SK-N-MC (cell line): ENCODE measurements around the gene COX7B.
"Not testable (repeated sequence)": the region's sequence is repeated elsewhere in the genome, so short reads cannot be mapped to it uniquely, and the experiment has no call there.

Experiments used
- DNase-seq: peaks from one replicate; pipeline ENCODE4 v3.0.0-alpha.2; 2011; ENCODE audit warnings: low read depth, low spot score
- H3K27ac ChIP-seq: fragments of 200-600 bp; sonication (generic); 2 replicates; pipeline ENCODE4 v1.5.1; 2016; ENCODE audit warnings: mixed run types
- H3K36me3 ChIP-seq: fragments of 200-600 bp; sonication (generic); 2 replicates; pipeline ENCODE4 v1.6.1; 2017; ENCODE audit warnings: antibody characterized with exemption, low read length, mixed read lengths; ENCODE audit not compliant: insufficient read depth
- H3K4me3 ChIP-seq: fragments of 200-600 bp; sonication (generic); 2 replicates; pipeline ENCODE4 v1.5.1; 2016
- H3K9ac ChIP-seq: fragments of 200-600 bp; sonication (generic); 2 replicates; pipeline ENCODE4 v1.8.0; 2017; ENCODE audit warnings: mixed run types, mixed read lengths; ENCODE audit not compliant: insufficient read length
- H3K9me3 ChIP-seq: fragments of 200-600 bp; sonication (generic); 2 replicates; pipeline ENCODE4 v1.6.1; 2017; ENCODE audit warnings: low read depth, mild to moderate bottlenecking, antibody characterized with exemption, low read length, moderate library complexity, mixed read lengths
- EZH2 ChIP-seq: fragments of 200-600 bp; sonication (generic); IDR thresholded peaks from one replicate; pipeline ENCODE4 v1.6.1; 2017; ENCODE audit warnings: antibody characterized with exemption
- FOXP2 ChIP-seq: optimal IDR thresholded peaks from 2 replicates; pipeline ENCODE3; 2011; ENCODE audit warnings: mild to moderate bottlenecking, moderate library complexity; ENCODE audit not compliant: insufficient read depth; ENCODE audit errors: extremely low read length, control extremely low read depth
- POLR2AphosphoS5 ChIP-seq: IDR thresholded peaks from 2 replicates; pipeline ENCODE4 v1.6.1; 2012; ENCODE audit warnings: mild to moderate bottlenecking, low read depth, low read length, borderline replicate concordance

The COX7B gene

GRCh38 chrX:77910108-77910840, 11.0 kb downstream of the COX7B start, which contains the start of gene ATP7A:
Gene ATP7A, plus strand, starts transcription at chrX:77910693. Its CDS starts 60,949 bp downstream, at chrX:77971642.
- peak within 1 kb of the TSS; percentile 89 for H3K4me3 ChIP-seq
- peak within 1 kb of the TSS; percentile 85 for H3K9ac ChIP-seq
- no peak for TF ChIP-seq FOXP2
- no peak for TF ChIP-seq EZH2
- TF ChIP-seq POLR2AphosphoS5, result no peak; the same call in 1 of the 2 replicates
- H3K27ac ChIP-seq, result peak within 1 kb of the TSS; percentile 78
- DNase-seq, result no peak
- H3K36me3 ChIP-seq, result peaks cover 3% of the 10 kb centered on the region; the same call in 1 of the 2 replicates
- no peaks in the 10 kb centered on the region for H3K9me3 ChIP-seq

- no peak for DNase-seq
Measured at GRCh38 chrX:77917294-77917933, 18.1 kb downstream of the COX7B start.

GRCh38 chrX:77918568-77918967, 19.3 kb downstream of the COX7B start:
- no peak overlapping the region for H3K4me3 ChIP-seq
- TF ChIP-seq FOXP2, result no peak
- TF ChIP-seq POLR2AphosphoS5, result no peak
- TF ChIP-seq EZH2, result no peak
- H3K36me3 ChIP-seq, result no peaks in the 10 kb centered on the region
- H3K27ac ChIP-seq, result no peak overlapping the region
- no peaks in the 10 kb centered on the region for H3K9me3 ChIP-seq
- no peak overlapping the region for H3K9ac ChIP-seq
- no peak for DNase-seq

More at GRCh38 chrX:77917294-77917933, 18.1 kb downstream of the COX7B start:
- Histone ChIP-seq H3K9ac (no peak overlapping the region), H3K9me3 (no peaks in the 10 kb centered on the region), H3K36me3 (no peaks in the 10 kb centered on the region), H3K27ac (no peak overlapping the region), H3K4me3 (no peak overlapping the region)
- TF ChIP-seq POLR2AphosphoS5 (no peak), EZH2 (no peak), FOXP2 (no peak)

- H3K27ac ChIP-seq, H3K4me3 ChIP-seq, H3K9ac ChIP-seq, H3K9me3 ChIP-seq, DNase-seq, H3K36me3 ChIP-seq: not testable (repeated sequence)
Measured at GRCh38 chrX:77919370-77919769, 20.1 kb downstream of the COX7B start.

- Histone ChIP-seq H3K9ac (no peak overlapping the region), H3K27ac (no peak overlapping the region), H3K4me3 (no peak overlapping the region), H3K36me3 (no peaks in the 10 kb centered on the region), H3K9me3 (no peaks in the 10 kb centered on the region)
- no peak for DNase-seq
- no peak for TF ChIP-seq EZH2
- no peak for TF ChIP-seq FOXP2
Measured at GRCh38 chrX:77922787-77923186, 23.5 kb downstream of the COX7B start.

GRCh38 chrX:77924320-77924859, 25.1 kb downstream of the COX7B start:
- H3K27ac ChIP-seq, result no peak overlapping the region
- no peak overlapping the region for H3K4me3 ChIP-seq
- H3K9ac ChIP-seq, result no peak overlapping the region
- no peak for DNase-seq
- H3K9me3 ChIP-seq, result no peaks in the 10 kb centered on the region
- H3K36me3 ChIP-seq, result no peaks in the 10 kb centered on the region
- TF ChIP-seq FOXP2, result no peak
- TF ChIP-seq EZH2, result no peak
- no peak for TF ChIP-seq POLR2AphosphoS5

GRCh38 chrX:77925764-77926163, 26.5 kb downstream of the COX7B start:
- Histone ChIP-seq H3K27ac (peak overlapping the region; percentile 71; the same call in 1 of the 2 replicates), H3K9me3 (no peaks in the 10 kb centered on the region), H3K36me3 (no peaks in the 10 kb centered on the region), H3K9ac (peak overlapping the region; percentile 64), H3K4me3 (peak overlapping the region; percentile 54)
- no peak for TF ChIP-seq EZH2
- TF ChIP-seq FOXP2, result no peak
- no peak for TF ChIP-seq POLR2AphosphoS5
- no peak for DNase-seq

- Histone ChIP-seq H3K9ac (no peak overlapping the region), H3K27ac (no peak overlapping the region), H3K9me3 (no peaks in the 10 kb centered on the region), H3K4me3 (no peak overlapping the region), H3K36me3 (no peaks in the 10 kb centered on the region)
- TF ChIP-seq POLR2AphosphoS5 (no peak), EZH2 (no peak)
- DNase-seq, result no peak
Measured at GRCh38 chrX:77930581-77930980, 31.3 kb downstream of the COX7B start.
